Measurements from ENCODE around the gene PCSK6.

Gene PCSK6

DNA sequence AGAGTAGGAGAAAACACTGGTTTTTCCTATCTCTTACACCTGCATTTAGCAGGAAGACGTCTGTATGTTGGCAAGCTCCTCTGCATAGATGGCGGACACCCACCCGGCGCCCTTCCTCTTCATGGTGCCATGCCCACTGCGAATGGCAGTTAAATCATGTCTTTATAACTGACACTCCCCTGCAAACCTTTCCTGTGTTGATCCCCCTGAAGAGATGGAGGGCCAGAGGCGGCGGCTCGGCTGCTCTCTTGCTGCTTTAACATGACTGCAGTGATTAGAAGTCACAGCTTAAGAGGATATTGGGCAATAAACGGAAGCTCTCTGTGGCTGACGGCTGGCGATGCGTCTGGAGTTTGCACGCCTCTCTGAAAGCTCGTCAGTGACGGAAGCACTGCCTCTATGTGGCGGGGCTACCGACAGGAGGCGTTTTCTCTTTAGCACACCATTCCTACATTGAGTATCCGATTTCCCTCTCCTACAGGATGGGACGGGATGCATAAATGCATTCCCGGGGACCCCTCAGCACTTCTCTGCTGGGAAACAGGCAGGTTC is 168.9 kb downstream of the PCSK6 start:
- no peaks in the 10 kb centered on the region for H3F3A ChIP-seq (ENCODE audit: control insufficient read depth, insufficient read depth)
- TF ChIP-seq, protein P1, sequence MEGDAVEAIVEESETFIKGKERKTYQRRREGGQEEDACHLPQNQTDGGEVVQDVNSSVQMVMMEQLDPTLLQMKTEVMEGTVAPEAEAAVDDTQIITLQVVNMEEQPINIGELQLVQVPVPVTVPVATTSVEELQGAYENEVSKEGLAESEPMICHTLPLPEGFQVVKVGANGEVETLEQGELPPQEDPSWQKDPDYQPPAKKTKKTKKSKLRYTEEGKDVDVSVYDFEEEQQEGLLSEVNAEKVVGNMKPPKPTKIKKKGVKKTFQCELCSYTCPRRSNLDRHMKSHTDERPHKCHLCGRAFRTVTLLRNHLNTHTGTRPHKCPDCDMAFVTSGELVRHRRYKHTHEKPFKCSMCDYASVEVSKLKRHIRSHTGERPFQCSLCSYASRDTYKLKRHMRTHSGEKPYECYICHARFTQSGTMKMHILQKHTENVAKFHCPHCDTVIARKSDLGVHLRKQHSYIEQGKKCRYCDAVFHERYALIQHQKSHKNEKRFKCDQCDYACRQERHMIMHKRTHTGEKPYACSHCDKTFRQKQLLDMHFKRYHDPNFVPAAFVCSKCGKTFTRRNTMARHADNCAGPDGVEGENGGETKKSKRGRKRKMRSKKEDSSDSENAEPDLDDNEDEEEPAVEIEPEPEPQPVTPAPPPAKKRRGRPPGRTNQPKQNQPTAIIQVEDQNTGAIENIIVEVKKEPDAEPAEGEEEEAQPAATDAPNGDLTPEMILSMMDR (IDR thresholded peaks at IDR 0.05; ENCODE audit: low read depth, low read length, poor library complexity, severe bottlenecking) = no peak
- TF ChIP-seq EZH2phosphoT487 (IDR thresholded peaks at IDR 0.05; ENCODE audit: borderline replicate concordance, low read length) = no peak

DNA sequence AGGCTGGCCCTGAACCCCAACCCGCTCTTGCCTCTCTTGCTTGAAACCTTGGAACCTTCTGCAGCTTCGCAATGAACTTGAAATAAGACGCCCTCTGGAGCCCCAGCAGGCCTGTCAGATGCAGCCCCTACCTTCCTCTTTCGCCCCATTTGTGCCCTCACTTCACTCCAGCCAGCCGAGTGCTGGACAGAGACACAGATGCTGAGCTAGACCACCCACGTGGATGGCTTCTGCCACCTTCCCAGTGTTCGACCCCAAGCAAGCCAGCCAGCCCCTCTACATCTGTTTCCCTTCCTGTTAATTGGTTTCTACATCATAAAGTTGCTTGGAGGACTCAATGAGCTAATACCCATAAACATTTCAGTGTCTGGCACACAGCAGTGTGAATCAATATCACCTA is 170.7 kb downstream of the PCSK6 start:
- no peaks in the 10 kb centered on the region for H3K27me3 ChIP-seq (ENCODE audit: control insufficient read depth, low read length)
- no peaks in the 10 kb centered on the region for H3F3A ChIP-seq (ENCODE audit: control insufficient read depth, insufficient read depth)
- H3K4me1 ChIP-seq (ENCODE audit: control insufficient read depth, low read length) = no peaks in the 10 kb centered on the region
- no peak overlapping the region for H3K4me3 ChIP-seq (ENCODE audit: low read length)
- no peak overlapping the region for H3K4me2 ChIP-seq (ENCODE audit: low read length)
- TF ChIP-seq EZH2phosphoT487 (IDR thresholded peaks at IDR 0.05; ENCODE audit: borderline replicate concordance, low read length) = no peak
- TF ChIP-seq, protein P1 (IDR thresholded peaks at IDR 0.05; ENCODE audit: low read depth, low read length, poor library complexity, severe bottlenecking) = no peak
- no peaks in the 10 kb centered on the region for H3K36me3 ChIP-seq (ENCODE audit: control insufficient read depth, low read length)
- no peak overlapping the region for H3K27ac ChIP-seq (ENCODE audit: low read depth, low read length)
- no peaks in the 10 kb centered on the region for H4K20me1 ChIP-seq (ENCODE audit: control insufficient read depth, insufficient read depth, low read depth, low read length)
- no peaks in the 10 kb centered on the region for H3K79me2 ChIP-seq (ENCODE audit: control insufficient read depth, low read length)
- no peaks in the 10 kb centered on the region for H3K9me2 ChIP-seq (replicated peaks; ENCODE audit: control insufficient read depth, low read length)
- no peaks in the 10 kb centered on the region for H3K9me3 ChIP-seq (ENCODE audit: control insufficient read depth, insufficient read depth, low read length)

More for the DNA sequence above, 168.9 kb downstream of the PCSK6 start:
- H3K27me3 ChIP-seq (ENCODE audit: control insufficient read depth, low read length) = no peaks in the 10 kb centered on the region
- no peaks in the 10 kb centered on the region for H3K36me3 ChIP-seq (ENCODE audit: control insufficient read depth, low read length)
- no peak overlapping the region for H3K4me3 ChIP-seq (ENCODE audit: low read length)
- no peaks in the 10 kb centered on the region for H3K9me2 ChIP-seq (replicated peaks; ENCODE audit: control insufficient read depth, low read length)
- H3K9me3 ChIP-seq (ENCODE audit: control insufficient read depth, insufficient read depth, low read length) = no peaks in the 10 kb centered on the region
- no peak overlapping the region for H3K27ac ChIP-seq (ENCODE audit: low read depth, low read length)
- no peaks in the 10 kb centered on the region for H3K79me2 ChIP-seq (ENCODE audit: control insufficient read depth, low read length)
- no peak overlapping the region for H3K4me2 ChIP-seq (ENCODE audit: low read length)
- no peaks in the 10 kb centered on the region for H4K20me1 ChIP-seq (ENCODE audit: control insufficient read depth, insufficient read depth, low read depth, low read length)
- no peaks in the 10 kb centered on the region for H3K4me1 ChIP-seq (ENCODE audit: control insufficient read depth, low read length)

- Histone ChIP-seq H3K27ac (ENCODE audit: low read depth, low read length) (no peak overlapping the region), H3K4me2 (ENCODE audit: low read length) (no peak overlapping the region), H3K4me1 (ENCODE audit: control insufficient read depth, low read length) (no peaks in the 10 kb centered on the region), H3K27me3 (ENCODE audit: control insufficient read depth, low read length) (no peaks in the 10 kb centered on the region), H3K4me3 (ENCODE audit: low read length) (no peak overlapping the region), H4K20me1 (ENCODE audit: control insufficient read depth, insufficient read depth, low read depth, low read length) (no peaks in the 10 kb centered on the region), H3K9me2 (replicated peaks; ENCODE audit: control insufficient read depth, low read length) (no peaks in the 10 kb centered on the region), H3K9me3 (ENCODE audit: control insufficient read depth, insufficient read depth, low read length) (no peaks in the 10 kb centered on the region), H3F3A (ENCODE audit: control insufficient read depth, insufficient read depth) (no peaks in the 10 kb centered on the region), H3K79me2 (ENCODE audit: control insufficient read depth, low read length) (no peaks in the 10 kb centered on the region), H3K36me3 (ENCODE audit: control insufficient read depth, low read length) (no peaks in the 10 kb centered on the region)
- TF ChIP-seq, protein P1 (IDR thresholded peaks at IDR 0.05; ENCODE audit: low read depth, low read length, poor library complexity, severe bottlenecking) = no peak
- TF ChIP-seq EZH2phosphoT487 (IDR thresholded peaks at IDR 0.05; ENCODE audit: borderline replicate concordance, low read length) = no peak
These were observed 171.2 kb downstream of the PCSK6 start for GRCh38 chr15:101318147-101318819.
